H9 (cell line): Measurements from ENCODE around the gene BCL6. TPM values are rescaled to one million over a fixed set of nuclear protein-coding genes. Genes with fewer than 3 reads are reported as not detected.

Experiments used
- DNase-seq: peaks from one replicate; pipeline ENCODE4 v3.0.0-alpha.2; 2017
- H2AFZ ChIP-seq: one replicate; pipeline ENCODE4 v1.6.1; 2013; ENCODE audit warnings: mild to moderate bottlenecking, low read length, control low read depth, moderate library complexity
- H2AK5ac ChIP-seq: 2 replicates; pipeline ENCODE4 v1.6.1; 2013; ENCODE audit warnings: low read length, control low read depth, mixed read lengths; ENCODE audit not compliant: insufficient read length
- H2BK120ac ChIP-seq: one replicate; pipeline ENCODE4 v1.6.1; 2013; ENCODE audit warnings: low read depth, mild to moderate bottlenecking, low read length, control low read depth, inconsistent platforms; ENCODE audit not compliant: poor library complexity, severe bottlenecking
- H2BK12ac ChIP-seq: 2 replicates; pipeline ENCODE4 v1.6.1; 2013; ENCODE audit warnings: low read length, control low read depth, mixed read lengths, low read depth; ENCODE audit not compliant: insufficient read length
- H2BK15ac ChIP-seq: 2 replicates; pipeline ENCODE4 v1.6.1; 2013; ENCODE audit warnings: low read depth, low read length, control low read depth
- H2BK20ac ChIP-seq: one replicate; pipeline ENCODE4 v1.6.1; 2013; ENCODE audit warnings: low read depth, mild to moderate bottlenecking, low read length, control low read depth, inconsistent platforms; ENCODE audit not compliant: poor library complexity, severe bottlenecking
- H2BK5ac ChIP-seq: 2 replicates; pipeline ENCODE4 v1.6.1; 2013; ENCODE audit warnings: low read length, control low read depth, mixed read lengths; ENCODE audit not compliant: insufficient read length
- H3K14ac ChIP-seq: 2 replicates; pipeline ENCODE4 v1.6.1; 2013; ENCODE audit warnings: low read length, control low read depth; ENCODE audit not compliant: insufficient read depth
- H3K18ac ChIP-seq: 2 replicates; pipeline ENCODE4 v1.6.1; 2013; ENCODE audit warnings: low read depth, mild to moderate bottlenecking, mixed read lengths, low read length, control low read depth; ENCODE audit not compliant: insufficient read length
- H3K23ac ChIP-seq: 2 replicates; pipeline ENCODE4 v1.6.1; 2013; ENCODE audit warnings: low read length, control low read depth, mixed read lengths, low read depth; ENCODE audit not compliant: insufficient read length
- H3K23me2 ChIP-seq: 2 replicates; pipeline ENCODE4 v1.6.1; 2013; ENCODE audit warnings: low read depth, mild to moderate bottlenecking, mixed read lengths, low read length, control low read depth; ENCODE audit not compliant: insufficient read length, poor library complexity, severe bottlenecking
- H3K27ac ChIP-seq: 2 replicates; pipeline ENCODE4 v1.5.1; 2013; ENCODE audit warnings: low read length, control low read depth, mixed read lengths, low read depth; ENCODE audit not compliant: insufficient read length
- H3K27me3 ChIP-seq: 2 replicates; pipeline ENCODE4 v1.6.1; 2013; ENCODE audit warnings: low read length, control low read depth, inconsistent platforms; ENCODE audit not compliant: insufficient read depth
- H3K4ac ChIP-seq: 2 replicates; pipeline ENCODE4 v1.6.1; 2013; ENCODE audit warnings: low read depth, mild to moderate bottlenecking, control low read depth, inconsistent platforms, low read length, moderate library complexity
- H3K4me1 ChIP-seq: 2 replicates; pipeline ENCODE4 v1.6.1; 2013; ENCODE audit warnings: low read length, control low read depth, inconsistent platforms; ENCODE audit not compliant: insufficient read depth
- H3K4me2 ChIP-seq: 2 replicates; pipeline ENCODE4 v1.6.1; 2013; ENCODE audit warnings: low read length, control low read depth, mixed read lengths; ENCODE audit not compliant: insufficient read length, insufficient read depth
- H3K56ac ChIP-seq: 2 replicates; pipeline ENCODE4 v1.6.1; 2013; ENCODE audit warnings: low read depth, mild to moderate bottlenecking, mixed read lengths, low read length, control low read depth; ENCODE audit not compliant: insufficient read length
- H3K79me1 ChIP-seq: 2 replicates; pipeline ENCODE4 v1.6.1; 2013; ENCODE audit warnings: low read depth, mild to moderate bottlenecking, moderate library complexity, low read length, control low read depth, inconsistent platforms; ENCODE audit not compliant: insufficient read depth, poor library complexity, severe bottlenecking
- H3K79me2 ChIP-seq: 2 replicates; pipeline ENCODE4 v1.6.1; 2013; ENCODE audit warnings: low read length, control low read depth, inconsistent platforms; ENCODE audit not compliant: insufficient read depth
- H3K9ac ChIP-seq: 2 replicates; pipeline ENCODE4 v1.6.1; 2013; ENCODE audit warnings: low read length, control low read depth, mixed read lengths; ENCODE audit not compliant: insufficient read length; ENCODE audit errors: extremely low read depth
- H3K9me3 ChIP-seq: one replicate; pipeline ENCODE4 v1.6.1; 2013; ENCODE audit warnings: low read depth, low read length, inconsistent platforms; ENCODE audit not compliant: control insufficient read depth
- H3T11ph ChIP-seq: one replicate; pipeline ENCODE4 v1.6.1; 2013; ENCODE audit warnings: mild to moderate bottlenecking, low read length, control low read depth, inconsistent platforms
- H4K20me1 ChIP-seq: one replicate; pipeline ENCODE4 v1.6.1; 2013; ENCODE audit not compliant: control insufficient read depth, insufficient read length, insufficient read depth
- H4K5ac ChIP-seq: 2 replicates; pipeline ENCODE4 v1.6.1; 2013; ENCODE audit warnings: low read depth, mild to moderate bottlenecking, mixed read lengths, low read length, control low read depth; ENCODE audit not compliant: insufficient read length
- H4K8ac ChIP-seq: replicated peaks from 2 replicates; pipeline ENCODE4 v1.6.1; 2013; ENCODE audit warnings: low read length, control low read depth, mixed read lengths, low read depth; ENCODE audit not compliant: insufficient read length
- H4K91ac ChIP-seq: 2 replicates; pipeline ENCODE4 v1.6.1; 2013; ENCODE audit warnings: low read depth, mild to moderate bottlenecking, moderate library complexity, mixed read lengths, low read length, control low read depth; ENCODE audit not compliant: insufficient read length
- H3K27ac Mint-ChIP-seq, 3 experiments: 2 replicates in 2 of 3; 3 replicates in 1 of 3; pipeline ENCODE4 v1.8.0; 2020 to 2021; ENCODE audit warnings: mixed read lengths in 3 of 3, mild to moderate bottlenecking in 1 of 3, moderate library complexity in 1 of 3
- H3K27me3 Mint-ChIP-seq: 2 replicates; pipeline ENCODE4 v1.8.0; 2021; ENCODE audit warnings: low read depth, mild to moderate bottlenecking, moderate library complexity, mixed read lengths
- H3K36me3 Mint-ChIP-seq, 3 experiments: 2 replicates in 2 of 3; 3 replicates in 1 of 3; pipeline ENCODE4 v1.8.0; 2020 to 2021; ENCODE audit warnings: low read depth in 3 of 3, mixed read lengths in 3 of 3; ENCODE audit not compliant: insufficient read depth in 1 of 3
- H3K4me1 Mint-ChIP-seq, 2 experiments: 2 replicates each; pipeline ENCODE4 v1.8.0; 2020; ENCODE audit warnings: mixed read lengths in 2 of 2
- H3K4me3 Mint-ChIP-seq, 2 experiments: 2 replicates in 1 of 2; 3 replicates in 1 of 2; pipeline ENCODE4 v1.8.0; 2020 to 2021; ENCODE audit warnings: mild to moderate bottlenecking in 2 of 2, mixed read lengths in 2 of 2, moderate library complexity in 1 of 2
- H3K9me3 Mint-ChIP-seq, 2 experiments: 2 replicates in 1 of 2; 3 replicates in 1 of 2; pipeline ENCODE4 v1.8.0; 2020; ENCODE audit warnings: mild to moderate bottlenecking in 2 of 2, mixed read lengths in 2 of 2, moderate library complexity in 1 of 2
- WGBS: extraction: QIAGEN DNeasy Blood & Tissue Kit; methylation state at CpG from one replicate; pipeline ENCODE4 v1.1.7; 2013; ENCODE audit warnings: missing lambda C conversion rate, low lambda C conversion rate, mixed read lengths; ENCODE audit not compliant: insufficient read length; ENCODE audit errors: extremely low coverage; 5-methylcytosine and 5-hydroxymethylcytosine counted together
- total RNA-seq: library from RNA; stranded (reverse); gene quantifications from 2 replicates; pipeline ENCODE4 v1.2.1, GENCODE V29; 2021
- TF ChIP-seq, protein P1 (sequence below): fragments of 200-600 bp; sonication (generic); conservative IDR thresholded peaks from 3 replicates; pipeline ENCODE4 v1.8.0; 2021; ENCODE audit warnings: antibody characterized with exemption, mild to moderate bottlenecking

Gene BCL6
- total RNA-seq, 1 experiment from 2014 or later = 3.4 TPM

DNA sequence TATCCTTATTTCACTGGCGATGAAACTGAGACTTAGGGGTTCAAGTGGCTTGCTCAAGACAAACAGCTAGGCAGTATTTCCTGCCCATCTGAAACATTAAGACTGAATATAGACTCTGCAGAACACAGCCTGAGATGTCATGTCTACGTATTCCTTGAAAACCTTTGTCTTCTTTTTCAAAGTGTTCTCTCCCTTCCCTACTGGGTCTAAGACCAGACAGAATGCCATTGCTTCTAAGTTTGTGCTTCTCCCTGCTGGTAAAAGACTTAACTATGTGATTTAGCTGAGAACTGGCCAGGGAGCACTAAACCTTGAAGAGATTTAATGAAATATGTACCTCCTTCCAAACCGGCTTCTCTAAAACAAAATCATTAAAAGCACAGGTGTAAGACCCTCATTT is 9.9 kb downstream of the BCL6 start:
- Histone ChIP-seq H2BK15ac (no peak overlapping the region), H3K79me2 (0 out of 2 replicates have a peak, but pooled peaks cover 1% of the 10 kb centered on the region), H3K18ac (no peak overlapping the region), H3K4ac (no peak overlapping the region), H2AK5ac (no peak overlapping the region), H3K79me1 (no peaks in the 10 kb centered on the region), H4K91ac (no peak overlapping the region), H4K20me1 (no peaks in the 10 kb centered on the region), H3K4me1 (peaks cover 10% of the 10 kb centered on the region; the same call in 1 of the 2 replicates), H3K23ac (no peak overlapping the region), H3K4me2 (no peak overlapping the region), H2BK12ac (no peak overlapping the region), H3K27ac (no peak overlapping the region), H3K9me3 (no peaks in the 10 kb centered on the region), H2AFZ (no peak overlapping the region), H2BK120ac (no peak overlapping the region), H4K5ac (no peak overlapping the region), H3K23me2 (peaks cover 25% of the 10 kb centered on the region), H2BK20ac (no peak overlapping the region), H3K56ac (no peak overlapping the region), H3K14ac (no peak overlapping the region), H3K9ac (no peak overlapping the region), H2BK5ac (no peak overlapping the region), H3T11ph (no peak overlapping the region), H3K27me3 (no peaks in the 10 kb centered on the region; the same call in 1 of the 2 replicates), H4K8ac (no peak overlapping the region)
- H3K27me3 Mint-ChIP-seq = peaks cover 17% of the 10 kb centered on the region
- DNase-seq = no peak
- TF ChIP-seq, protein P1, sequence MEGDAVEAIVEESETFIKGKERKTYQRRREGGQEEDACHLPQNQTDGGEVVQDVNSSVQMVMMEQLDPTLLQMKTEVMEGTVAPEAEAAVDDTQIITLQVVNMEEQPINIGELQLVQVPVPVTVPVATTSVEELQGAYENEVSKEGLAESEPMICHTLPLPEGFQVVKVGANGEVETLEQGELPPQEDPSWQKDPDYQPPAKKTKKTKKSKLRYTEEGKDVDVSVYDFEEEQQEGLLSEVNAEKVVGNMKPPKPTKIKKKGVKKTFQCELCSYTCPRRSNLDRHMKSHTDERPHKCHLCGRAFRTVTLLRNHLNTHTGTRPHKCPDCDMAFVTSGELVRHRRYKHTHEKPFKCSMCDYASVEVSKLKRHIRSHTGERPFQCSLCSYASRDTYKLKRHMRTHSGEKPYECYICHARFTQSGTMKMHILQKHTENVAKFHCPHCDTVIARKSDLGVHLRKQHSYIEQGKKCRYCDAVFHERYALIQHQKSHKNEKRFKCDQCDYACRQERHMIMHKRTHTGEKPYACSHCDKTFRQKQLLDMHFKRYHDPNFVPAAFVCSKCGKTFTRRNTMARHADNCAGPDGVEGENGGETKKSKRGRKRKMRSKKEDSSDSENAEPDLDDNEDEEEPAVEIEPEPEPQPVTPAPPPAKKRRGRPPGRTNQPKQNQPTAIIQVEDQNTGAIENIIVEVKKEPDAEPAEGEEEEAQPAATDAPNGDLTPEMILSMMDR = no peak
- H3K27ac Mint-ChIP-seq = no peak overlapping the region
- no peak overlapping the region for H3K4me3 Mint-ChIP-seq
- H3K9me3 Mint-ChIP-seq = no peaks in the 10 kb centered on the region
- peaks cover 25 to 30% of the 10 kb centered on the region in 2 experiments for H3K4me1 Mint-ChIP-seq
- H3K36me3 Mint-ChIP-seq = peaks cover 2 to 20% (median 19%) of the 10 kb centered on the region in 3 experiments; a peak in 6 of 7 replicates
- no CpG with 5 or more reads among the region's 3 CpGs for WGBS
